HepG2 (cell line): ENCODE measurements around the gene U2SURP. TPM values are rescaled to one million over a fixed set of nuclear protein-coding genes. Genes with fewer than 3 reads are reported as not detected.

ENCODE experiments used
- ATAD3A ChIP-seq: sonication (generic); formaldehyde crosslinking; IDR thresholded peaks from 2 replicates; pipeline ENCODE4 v1.4.0; 2020; ENCODE audit warnings: missing genetic modification reagents
- FIP1L1 ChIP-seq: fragments of 200-400 bp; formaldehyde crosslinking; IDR thresholded peaks from 2 replicates; pipeline ENCODE4 v1.6.1; 2018; ENCODE audit warnings: low read depth, mild to moderate bottlenecking, low read length, moderate library complexity, borderline replicate concordance; ENCODE audit not compliant: insufficient read depth
- GATAD2A ChIP-seq: IDR thresholded peaks from 2 replicates; pipeline ENCODE4 v1.6.1; 2016
- NFE2 ChIP-seq: sonication (generic); formaldehyde crosslinking; IDR thresholded peaks from 2 replicates; pipeline ENCODE4 v1.4.0; 2020; ENCODE audit warnings: missing genetic modification reagents
- TBX2 ChIP-seq: sonication (generic); formaldehyde crosslinking; IDR thresholded peaks from 2 replicates; pipeline ENCODE4 v1.5.0; 2020; ENCODE audit warnings: missing genetic modification reagents, mild to moderate bottlenecking, borderline replicate concordance
- TCF7L2 ChIP-seq: IDR thresholded peaks from 2 replicates; pipeline ENCODE4 v1.6.1; 2011; ENCODE audit warnings: mild to moderate bottlenecking, low read depth, low read length, moderate library complexity
- ZNF337 ChIP-seq: sonication (generic); formaldehyde crosslinking; IDR thresholded peaks from 2 replicates; pipeline ENCODE4 v1.5.1; 2020; ENCODE audit warnings: missing genetic modification reagents, low read depth, mild to moderate bottlenecking, borderline replicate concordance
- ZNF781 ChIP-seq: sonication (generic); formaldehyde crosslinking; IDR thresholded peaks from 2 replicates; pipeline ENCODE4 v1.5.1; 2020; ENCODE audit warnings: borderline replicate concordance, mild to moderate bottlenecking, missing genetic modification reagents; ENCODE audit errors: not compliant biosample characterization
- polyA plus RNA-seq, 8 experiments: library from polyadenylated mRNA; depleted of rRNA in 3 of 8; stranded (reverse) in 7 of 8; unstranded in 1 of 8; fragments of >200 nt; fragmentation: Illumina TruSeq in 4 of 8; extraction: Trizol in 4 of 8; gene quantifications; 2 replicates each; pipeline versions ENCODE4 v1.2.1 to v1.2.3, GENCODE V29; 2011 to 2016; ENCODE audit warnings: low read depth in 4 of 8, missing spikeins in 1 of 8, mixed read lengths in 1 of 8; ENCODE audit not compliant: insufficient read depth in 1 of 8
- total RNA-seq, 5 experiments: library from RNA; depleted of rRNA; stranded (reverse); fragments of >200 nt; fragmentation: Illumina TruSeq; extraction: Trizol; gene quantifications; 2 replicates each; pipeline ENCODE4 v1.2.3, GENCODE V29; 2016; ENCODE audit warnings: low read depth in 1 of 5
- TF ChIP-seq, protein P1 (sequence below): sonication (generic); formaldehyde crosslinking; IDR thresholded peaks from one replicate; pipeline ENCODE4 v1.5.1; 2020; ENCODE audit warnings: mild to moderate bottlenecking, missing genetic modification reagents; ENCODE audit errors: not compliant biosample characterization
- TF ChIP-seq, protein P2 (sequence below): IDR thresholded peaks from 2 replicates; pipeline ENCODE4 v1.6.1; 2016; ENCODE audit warnings: missing compliant biosample characterization, missing genetic modification reagents, borderline replicate concordance
- TF ChIP-seq, protein P3 (sequence below): sonication (generic); formaldehyde crosslinking; IDR thresholded peaks from 2 replicates; pipeline ENCODE4 v1.4.0; 2020; ENCODE audit warnings: missing genetic modification reagents, borderline replicate concordance
- TF ChIP-seq, protein P4 (sequence below): sonication (generic); formaldehyde crosslinking; IDR thresholded peaks from 2 replicates; pipeline ENCODE4 v1.4.0; 2020; ENCODE audit warnings: mild to moderate bottlenecking, missing genetic modification reagents, borderline replicate concordance

The U2SURP gene
- total and polyA plus RNA-seq, 2 of the 13 experiments (the other 11 are each of a cell fraction or from before 2014, with no cell fraction given) = 55.9 to 173 TPM

DNA sequence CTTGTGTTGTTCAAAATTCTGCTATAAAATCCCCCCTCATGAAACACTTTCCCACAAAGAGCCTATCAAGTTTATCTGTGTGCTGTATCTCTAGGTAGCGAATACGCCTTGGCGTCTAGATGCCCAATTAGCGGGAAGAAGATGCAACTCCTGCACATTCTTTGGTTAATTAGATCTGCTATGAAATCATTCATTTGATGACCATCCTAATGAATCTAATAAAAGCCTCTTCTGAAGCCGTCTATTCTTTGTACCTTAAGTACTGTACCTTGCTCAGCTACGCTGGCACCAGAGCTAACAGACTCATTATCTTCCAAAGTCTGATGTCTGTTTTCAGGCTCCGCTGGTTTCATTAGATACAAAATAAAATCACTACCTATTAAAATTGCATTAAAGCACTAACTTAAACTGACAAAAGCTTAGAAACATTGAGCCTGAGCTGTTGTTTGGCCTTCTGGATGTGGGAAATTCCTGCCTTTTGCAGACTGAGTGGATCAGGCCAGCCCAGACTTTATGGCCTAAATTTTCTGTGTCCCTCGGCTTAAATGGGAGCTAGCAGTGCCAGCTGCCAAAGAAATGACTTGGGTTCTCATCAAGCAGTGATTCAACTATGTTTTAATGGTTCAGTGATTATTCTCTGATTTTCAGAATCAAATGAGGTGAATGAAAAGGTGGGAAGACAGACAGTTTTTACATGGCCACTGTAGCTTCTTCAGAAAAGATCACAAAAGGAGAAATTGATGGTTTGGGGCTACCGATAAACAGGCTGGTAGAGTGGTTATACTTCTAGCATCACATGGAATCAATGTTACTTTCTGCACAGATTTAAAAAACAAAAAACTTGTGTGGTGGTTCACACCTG is 89.8 kb downstream of the U2SURP start (continued):
- TF ChIP-seq, protein P1, sequence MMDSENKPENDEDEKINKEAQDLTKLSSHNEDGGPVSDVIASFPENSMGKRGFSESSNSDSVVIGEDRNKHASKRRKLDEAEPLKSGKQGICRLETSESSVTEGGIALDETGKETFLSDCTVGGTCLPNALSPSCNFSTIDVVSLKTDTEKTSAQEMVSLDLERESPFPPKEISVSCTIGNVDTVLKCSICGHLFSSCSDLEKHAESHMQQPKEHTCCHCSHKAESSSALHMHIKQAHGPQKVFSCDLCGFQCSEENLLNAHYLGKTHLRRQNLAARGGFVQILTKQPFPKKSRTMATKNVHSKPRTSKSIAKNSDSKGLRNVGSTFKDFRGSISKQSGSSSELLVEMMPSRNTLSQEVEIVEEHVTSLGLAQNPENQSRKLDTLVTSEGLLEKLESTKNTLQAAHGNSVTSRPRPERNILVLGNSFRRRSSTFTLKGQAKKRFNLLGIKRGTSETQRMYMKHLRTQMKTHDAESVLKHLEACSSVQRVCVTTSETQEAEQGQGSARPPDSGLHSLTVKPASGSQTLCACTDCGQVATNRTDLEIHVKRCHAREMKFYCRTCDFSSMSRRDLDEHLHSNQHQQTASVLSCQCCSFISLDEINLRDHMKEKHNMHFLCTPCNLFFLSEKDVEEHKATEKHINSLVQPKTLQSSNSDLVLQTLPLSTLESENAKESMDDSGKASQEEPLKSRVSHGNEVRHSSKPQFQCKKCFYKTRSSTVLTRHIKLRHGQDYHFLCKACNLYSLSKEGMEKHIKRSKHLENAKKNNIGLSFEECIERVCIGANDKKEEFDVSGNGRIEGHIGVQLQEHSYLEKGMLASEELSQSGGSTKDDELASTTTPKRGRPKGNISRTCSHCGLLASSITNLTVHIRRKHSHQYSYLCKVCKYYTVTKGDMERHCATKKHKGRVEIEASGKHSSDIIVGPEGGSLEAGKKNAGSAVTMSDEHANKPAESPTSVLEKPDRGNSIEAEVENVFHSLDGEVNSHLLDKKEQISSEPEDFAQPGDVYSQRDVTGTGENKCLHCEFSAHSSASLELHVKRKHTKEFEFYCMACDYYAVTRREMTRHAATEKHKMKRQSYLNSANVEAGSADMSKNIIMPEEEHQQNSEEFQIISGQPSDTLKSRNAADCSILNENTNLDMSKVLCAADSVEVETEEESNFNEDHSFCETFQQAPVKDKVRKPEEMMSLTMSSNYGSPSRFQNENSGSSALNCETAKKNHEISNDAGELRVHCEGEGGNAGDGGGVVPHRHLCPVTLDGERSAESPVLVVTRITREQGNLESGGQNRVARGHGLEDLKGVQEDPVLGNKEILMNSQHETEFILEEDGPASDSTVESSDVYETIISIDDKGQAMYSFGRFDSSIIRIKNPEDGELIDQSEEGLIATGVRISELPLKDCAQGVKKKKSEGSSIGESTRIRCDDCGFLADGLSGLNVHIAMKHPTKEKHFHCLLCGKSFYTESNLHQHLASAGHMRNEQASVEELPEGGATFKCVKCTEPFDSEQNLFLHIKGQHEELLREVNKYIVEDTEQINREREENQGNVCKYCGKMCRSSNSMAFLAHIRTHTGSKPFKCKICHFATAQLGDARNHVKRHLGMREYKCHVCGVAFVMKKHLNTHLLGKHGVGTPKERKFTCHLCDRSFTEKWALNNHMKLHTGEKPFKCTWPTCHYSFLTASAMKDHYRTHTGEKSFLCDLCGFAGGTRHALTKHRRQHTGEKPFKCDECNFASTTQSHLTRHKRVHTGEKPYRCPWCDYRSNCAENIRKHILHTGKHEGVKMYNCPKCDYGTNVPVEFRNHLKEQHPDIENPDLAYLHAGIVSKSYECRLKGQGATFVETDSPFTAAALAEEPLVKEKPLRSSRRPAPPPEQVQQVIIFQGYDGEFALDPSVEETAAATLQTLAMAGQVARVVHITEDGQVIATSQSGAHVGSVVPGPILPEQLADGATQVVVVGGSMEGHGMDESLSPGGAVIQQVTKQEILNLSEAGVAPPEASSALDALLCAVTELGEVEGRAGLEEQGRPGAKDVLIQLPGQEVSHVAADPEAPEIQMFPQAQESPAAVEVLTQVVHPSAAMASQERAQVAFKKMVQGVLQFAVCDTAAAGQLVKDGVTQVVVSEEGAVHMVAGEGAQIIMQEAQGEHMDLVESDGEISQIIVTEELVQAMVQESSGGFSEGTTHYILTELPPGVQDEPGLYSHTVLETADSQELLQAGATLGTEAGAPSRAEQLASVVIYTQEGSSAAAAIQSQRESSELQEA = no peak
- TF ChIP-seq GATAD2A (CRISPR knock-in tag) (no peak), TCF7L2 (no peak), TBX2 (CRISPR knock-in tag) (no peak), NFE2 (no peak), ZNF337 (CRISPR knock-in tag) (no peak), FIP1L1 (no peak), ATAD3A (CRISPR knock-in tag) (no peak), ZNF781 (CRISPR knock-in tag) (no peak)
- TF ChIP-seq, protein P2, sequence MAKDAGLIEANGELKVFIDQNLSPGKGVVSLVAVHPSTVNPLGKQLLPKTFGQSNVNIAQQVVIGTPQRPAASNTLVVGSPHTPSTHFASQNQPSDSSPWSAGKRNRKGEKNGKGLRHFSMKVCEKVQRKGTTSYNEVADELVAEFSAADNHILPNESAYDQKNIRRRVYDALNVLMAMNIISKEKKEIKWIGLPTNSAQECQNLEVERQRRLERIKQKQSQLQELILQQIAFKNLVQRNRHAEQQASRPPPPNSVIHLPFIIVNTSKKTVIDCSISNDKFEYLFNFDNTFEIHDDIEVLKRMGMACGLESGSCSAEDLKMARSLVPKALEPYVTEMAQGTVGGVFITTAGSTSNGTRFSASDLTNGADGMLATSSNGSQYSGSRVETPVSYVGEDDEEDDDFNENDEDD (CRISPR knock-in tag) = no peak
- TF ChIP-seq, protein P3, sequence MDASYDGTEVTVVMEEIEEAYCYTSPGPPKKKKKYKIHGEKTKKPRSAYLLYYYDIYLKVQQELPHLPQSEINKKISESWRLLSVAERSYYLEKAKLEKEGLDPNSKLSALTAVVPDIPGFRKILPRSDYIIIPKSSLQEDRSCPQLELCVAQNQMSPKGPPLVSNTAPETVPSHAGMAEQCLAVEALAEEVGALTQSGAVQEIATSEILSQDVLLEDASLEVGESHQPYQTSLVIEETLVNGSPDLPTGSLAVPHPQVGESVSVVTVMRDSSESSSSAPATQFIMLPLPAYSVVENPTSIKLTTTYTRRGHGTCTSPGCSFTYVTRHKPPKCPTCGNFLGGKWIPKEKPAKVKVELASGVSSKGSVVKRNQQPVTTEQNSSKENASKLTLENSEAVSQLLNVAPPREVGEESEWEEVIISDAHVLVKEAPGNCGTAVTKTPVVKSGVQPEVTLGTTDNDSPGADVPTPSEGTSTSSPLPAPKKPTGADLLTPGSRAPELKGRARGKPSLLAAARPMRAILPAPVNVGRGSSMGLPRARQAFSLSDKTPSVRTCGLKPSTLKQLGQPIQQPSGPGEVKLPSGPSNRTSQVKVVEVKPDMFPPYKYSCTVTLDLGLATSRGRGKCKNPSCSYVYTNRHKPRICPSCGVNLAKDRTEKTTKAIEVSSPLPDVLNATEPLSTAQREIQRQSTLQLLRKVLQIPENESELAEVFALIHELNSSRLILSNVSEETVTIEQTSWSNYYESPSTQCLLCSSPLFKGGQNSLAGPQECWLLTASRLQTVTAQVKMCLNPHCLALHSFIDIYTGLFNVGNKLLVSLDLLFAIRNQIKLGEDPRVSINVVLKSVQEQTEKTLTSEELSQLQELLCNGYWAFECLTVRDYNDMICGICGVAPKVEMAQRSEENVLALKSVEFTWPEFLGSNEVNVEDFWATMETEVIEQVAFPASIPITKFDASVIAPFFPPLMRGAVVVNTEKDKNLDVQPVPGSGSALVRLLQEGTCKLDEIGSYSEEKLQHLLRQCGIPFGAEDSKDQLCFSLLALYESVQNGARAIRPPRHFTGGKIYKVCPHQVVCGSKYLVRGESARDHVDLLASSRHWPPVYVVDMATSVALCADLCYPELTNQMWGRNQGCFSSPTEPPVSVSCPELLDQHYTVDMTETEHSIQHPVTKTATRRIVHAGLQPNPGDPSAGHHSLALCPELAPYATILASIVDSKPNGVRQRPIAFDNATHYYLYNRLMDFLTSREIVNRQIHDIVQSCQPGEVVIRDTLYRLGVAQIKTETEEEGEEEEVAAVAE (CRISPR knock-in tag) = no peak
- TF ChIP-seq, protein P4, sequence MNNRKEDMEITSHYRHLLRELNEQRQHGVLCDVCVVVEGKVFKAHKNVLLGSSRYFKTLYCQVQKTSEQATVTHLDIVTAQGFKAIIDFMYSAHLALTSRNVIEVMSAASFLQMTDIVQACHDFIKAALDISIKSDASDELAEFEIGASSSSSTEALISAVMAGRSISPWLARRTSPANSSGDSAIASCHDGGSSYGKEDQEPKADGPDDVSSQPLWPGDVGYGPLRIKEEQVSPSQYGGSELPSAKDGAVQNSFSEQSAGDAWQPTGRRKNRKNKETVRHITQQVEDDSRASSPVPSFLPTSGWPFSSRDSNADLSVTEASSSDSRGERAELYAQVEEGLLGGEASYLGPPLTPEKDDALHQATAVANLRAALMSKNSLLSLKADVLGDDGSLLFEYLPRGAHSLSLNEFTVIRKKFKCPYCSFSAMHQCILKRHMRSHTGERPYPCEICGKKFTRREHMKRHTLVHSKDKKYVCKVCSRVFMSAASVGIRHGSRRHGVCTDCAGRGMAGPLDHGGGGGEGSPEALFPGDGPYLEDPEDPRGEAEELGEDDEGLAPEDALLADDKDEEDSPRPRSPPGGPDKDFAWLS (CRISPR knock-in tag) = no peak
